HEK293 (cell line): ENCODE results near the gene MRPL11.

Experiments
- CTCF ChIA-PET: fragments of 350-600 bp; formaldehyde crosslinking; extraction: SDS; loops from one replicate; lab custom pipeline; 2021; ENCODE audit warnings: antibody characterized with exemption; lab: Yijun Ruan, JAX
- POLR2A ChIA-PET: fragments of 300-600 bp; formaldehyde crosslinking; extraction: SDS; loops from one replicate; lab custom pipeline; 2020; ENCODE audit warnings: antibody characterized with exemption, inconsistent platforms; lab: Yijun Ruan, JAX
- H3K27ac ChIP-seq: fragments of 200-500 bp; sonication (Bioruptor generic); 2 replicates; pipeline ENCODE4 v1.5.1; 2014; ENCODE audit warnings: low read depth, low read length, control low read depth, inconsistent platforms; ENCODE audit errors: extremely low read depth
- H3K36me3 ChIP-seq, 2 experiments: fragments of 200-500 bp in 1 of 2; sonication (Bioruptor generic) in 1 of 2; 1 replicate in 1 of 2; 2 replicates in 1 of 2; pipeline ENCODE4 v1.5.1; 2014 to 2017; ENCODE audit warnings: inconsistent platforms in 2 of 2, low read length in 2 of 2; ENCODE audit not compliant: control insufficient read depth in 2 of 2, insufficient read depth in 1 of 2
- H3K4me1 ChIP-seq: fragments of 200-500 bp; sonication (Bioruptor generic); 2 replicates; pipeline ENCODE4 v1.5.1; 2014; ENCODE audit warnings: mild to moderate bottlenecking, low read length, inconsistent platforms; ENCODE audit not compliant: control insufficient read depth, insufficient read depth
- H3K4me3 ChIP-seq: 2 replicates; pipeline ENCODE4 v1.5.1; 2011; ENCODE audit warnings: low read depth, mild to moderate bottlenecking, control low read depth, low read length, moderate library complexity
- H3K9me3 ChIP-seq: fragments of 200-500 bp; sonication (Bioruptor generic); 2 replicates; pipeline ENCODE4 v1.5.1; 2014; ENCODE audit warnings: low read depth, low read length, inconsistent platforms; ENCODE audit not compliant: control insufficient read depth, insufficient read depth
- PRDM6 ChIP-seq: fragments of 450-650 bp; formaldehyde crosslinking; IDR thresholded peaks from 2 replicates; pipeline ENCODE4 v1.5.1; 2017; ENCODE audit warnings: missing biosample characterization, missing genetic modification characterization
- SP7 ChIP-seq: fragments of 450-650 bp; formaldehyde crosslinking; IDR thresholded peaks from 2 replicates; pipeline ENCODE4 v1.5.1; 2016; ENCODE audit warnings: missing biosample characterization, missing genetic modification characterization
- ZFP37 ChIP-seq: fragments of 450-650 bp; formaldehyde crosslinking; IDR thresholded peaks from 2 replicates; pipeline ENCODE4 v1.5.1; 2016; ENCODE audit warnings: missing biosample characterization, missing genetic modification characterization
- ZNF121 ChIP-seq: fragments of 450-650 bp; formaldehyde crosslinking; IDR thresholded peaks from 2 replicates; pipeline ENCODE4 v1.5.1; 2016; ENCODE audit warnings: missing biosample characterization, missing genetic modification characterization
- ZNF132 ChIP-seq: fragments of 450-650 bp; formaldehyde crosslinking; IDR thresholded peaks from 2 replicates; pipeline ENCODE4 v1.5.1; 2017; ENCODE audit warnings: missing biosample characterization, missing genetic modification characterization, borderline replicate concordance
- ZNF148 ChIP-seq: fragments of 450-650 bp; formaldehyde crosslinking; IDR thresholded peaks from 2 replicates; pipeline ENCODE4 v1.5.0; 2017; ENCODE audit warnings: missing biosample characterization, missing genetic modification characterization, borderline replicate concordance
- ZNF175 ChIP-seq: fragments of 450-650 bp; formaldehyde crosslinking; IDR thresholded peaks from 2 replicates; pipeline ENCODE4 v1.5.1; 2016; ENCODE audit warnings: missing biosample characterization, missing genetic modification characterization
- ZNF2 ChIP-seq: fragments of 450-650 bp; formaldehyde crosslinking; IDR thresholded peaks from 2 replicates; pipeline ENCODE4 v1.5.1; 2016; ENCODE audit warnings: missing biosample characterization, missing genetic modification characterization
- ZNF239 ChIP-seq: fragments of 450-650 bp; formaldehyde crosslinking; IDR thresholded peaks from 2 replicates; pipeline ENCODE4 v1.5.1; 2016; ENCODE audit warnings: missing biosample characterization, missing genetic modification characterization
- ZNF335 ChIP-seq: fragments of 450-650 bp; formaldehyde crosslinking; conservative IDR thresholded peaks from 2 replicates; pipeline ENCODE4 v1.5.1; 2016; ENCODE audit warnings: missing biosample characterization, missing genetic modification characterization
- ZNF37A ChIP-seq: fragments of 450-650 bp; IDR thresholded peaks from 2 replicates; pipeline ENCODE4 v1.5.1; 2018; ENCODE audit warnings: missing biosample characterization, missing genetic modification characterization
- ZNF404 ChIP-seq: fragments of 450-650 bp; formaldehyde crosslinking; IDR thresholded peaks from 2 replicates; pipeline ENCODE4 v1.5.1; 2017; ENCODE audit warnings: missing biosample characterization, missing genetic modification characterization
- ZNF48 ChIP-seq: fragments of 450-650 bp; formaldehyde crosslinking; IDR thresholded peaks from 2 replicates; pipeline ENCODE4 v1.5.1; 2016; ENCODE audit warnings: missing biosample characterization, missing genetic modification characterization
- ZNF501 ChIP-seq: fragments of 450-650 bp; formaldehyde crosslinking; IDR thresholded peaks from 2 replicates; pipeline ENCODE4 v1.5.1; 2016; ENCODE audit warnings: missing biosample characterization, missing genetic modification characterization
- ZNF521 ChIP-seq: fragments of 450-650 bp; formaldehyde crosslinking; IDR thresholded peaks from 2 replicates; pipeline ENCODE4 v1.5.1; 2017; ENCODE audit warnings: missing biosample characterization, mild to moderate bottlenecking, missing genetic modification characterization
- ZNF560 ChIP-seq: fragments of 450-650 bp; formaldehyde crosslinking; IDR thresholded peaks from 2 replicates; pipeline ENCODE4 v1.5.1; 2017; ENCODE audit warnings: missing biosample characterization, missing genetic modification characterization, borderline replicate concordance
- ZNF571 ChIP-seq: fragments of 450-650 bp; formaldehyde crosslinking; IDR thresholded peaks from 2 replicates; pipeline ENCODE4 v1.5.0; 2017; ENCODE audit warnings: missing biosample characterization, missing genetic modification characterization
- ZNF645 ChIP-seq: fragments of 450-650 bp; formaldehyde crosslinking; IDR thresholded peaks from 2 replicates; pipeline ENCODE4; 2016; ENCODE audit warnings: missing biosample characterization, missing genetic modification characterization
- ZNF654 ChIP-seq: fragments of 450-650 bp; formaldehyde crosslinking; IDR thresholded peaks from 2 replicates; pipeline ENCODE4 v1.5.1; 2016; ENCODE audit warnings: low read depth, missing biosample characterization, missing genetic modification characterization
- ZNF707 ChIP-seq: fragments of 450-650 bp; formaldehyde crosslinking; IDR thresholded peaks from 2 replicates; pipeline ENCODE4 v1.5.1; 2016; ENCODE audit warnings: missing biosample characterization, missing genetic modification characterization
- TF ChIP-seq, protein P1 (sequence below): fragments of 450-650 bp; formaldehyde crosslinking; IDR thresholded peaks from 2 replicates; pipeline ENCODE4 v1.5.1; 2016; ENCODE audit warnings: missing biosample characterization, missing genetic modification characterization, borderline replicate concordance

MRPL11 gene

GRCh38 chr11:66428933-66429332, 9.7 kb downstream of the MRPL11 start:
- Histone ChIP-seq H3K27ac (no peak overlapping the region), H3K36me3 (peaks cover 0 to 3% of the 10 kb centered on the region in 2 experiments; a peak in 2 of 3 replicates), H3K9me3 (no peaks in the 10 kb centered on the region), H3K4me3 (no peak overlapping the region), H3K4me1 (no peaks in the 10 kb centered on the region)
- ChIA-PET CTCF (interaction anchor here (0.6 to 5.7 kb wide), 18 partner anchors 8 to 280 kb away, joined by 3 to 79 read pairs (median 4); partner anchors contain the start of genes MRPL11, NPAS4 and SLC29A2), POLR2A (interaction anchor here (1.8 kb wide), 1 partner anchor 20 kb away, joined by 4 read pairs; no protein-coding TSS in a partner anchor)
- 0 out of 2 replicates have a peak, but pooled peaks have one; percentile 34 for TF ChIP-seq ZNF121 (tag by site-specific recombination)
- no peak for TF ChIP-seq ZNF48
- TF ChIP-seq ZNF335 (tag by site-specific recombination), result no peak
- TF ChIP-seq, protein P1, sequence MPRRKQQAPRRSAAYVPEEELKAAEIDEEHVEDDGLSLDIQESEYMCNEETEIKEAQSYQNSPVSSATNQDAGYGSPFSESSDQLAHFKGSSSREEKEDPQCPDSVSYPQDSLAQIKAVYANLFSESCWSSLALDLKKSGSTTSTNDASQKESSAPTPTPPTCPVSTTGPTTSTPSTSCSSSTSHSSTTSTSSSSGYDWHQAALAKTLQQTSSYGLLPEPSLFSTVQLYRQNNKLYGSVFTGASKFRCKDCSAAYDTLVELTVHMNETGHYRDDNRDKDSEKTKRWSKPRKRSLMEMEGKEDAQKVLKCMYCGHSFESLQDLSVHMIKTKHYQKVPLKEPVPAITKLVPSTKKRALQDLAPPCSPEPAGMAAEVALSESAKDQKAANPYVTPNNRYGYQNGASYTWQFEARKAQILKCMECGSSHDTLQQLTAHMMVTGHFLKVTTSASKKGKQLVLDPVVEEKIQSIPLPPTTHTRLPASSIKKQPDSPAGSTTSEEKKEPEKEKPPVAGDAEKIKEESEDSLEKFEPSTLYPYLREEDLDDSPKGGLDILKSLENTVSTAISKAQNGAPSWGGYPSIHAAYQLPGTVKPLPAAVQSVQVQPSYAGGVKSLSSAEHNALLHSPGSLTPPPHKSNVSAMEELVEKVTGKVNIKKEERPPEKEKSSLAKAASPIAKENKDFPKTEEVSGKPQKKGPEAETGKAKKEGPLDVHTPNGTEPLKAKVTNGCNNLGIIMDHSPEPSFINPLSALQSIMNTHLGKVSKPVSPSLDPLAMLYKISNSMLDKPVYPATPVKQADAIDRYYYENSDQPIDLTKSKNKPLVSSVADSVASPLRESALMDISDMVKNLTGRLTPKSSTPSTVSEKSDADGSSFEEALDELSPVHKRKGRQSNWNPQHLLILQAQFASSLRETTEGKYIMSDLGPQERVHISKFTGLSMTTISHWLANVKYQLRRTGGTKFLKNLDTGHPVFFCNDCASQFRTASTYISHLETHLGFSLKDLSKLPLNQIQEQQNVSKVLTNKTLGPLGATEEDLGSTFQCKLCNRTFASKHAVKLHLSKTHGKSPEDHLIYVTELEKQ (tag by site-specific recombination), result no peak

DNA sequence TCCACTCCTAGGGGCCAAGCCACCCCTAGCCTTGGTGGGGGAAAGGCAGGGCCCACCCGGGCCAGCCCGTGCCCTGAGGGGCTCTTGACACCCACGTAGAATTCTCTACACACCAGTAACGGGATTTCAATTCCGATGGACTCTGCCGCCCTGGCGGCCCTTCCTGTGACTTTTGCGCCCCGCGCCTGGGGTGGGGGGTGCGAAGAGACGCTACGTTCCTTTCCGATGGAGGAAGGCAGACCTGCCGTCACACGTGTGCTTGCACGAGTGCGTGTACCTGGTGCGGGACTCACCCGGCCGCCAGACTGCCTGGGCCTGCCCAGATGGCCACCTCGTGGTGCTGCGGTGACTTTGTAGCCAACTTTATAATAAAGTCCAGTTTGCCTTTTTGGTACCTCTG, 12.3 kb downstream of the MRPL11 start:
- Histone ChIP-seq H3K36me3 (no peaks in the 10 kb centered on the region), H3K4me3 (no peak overlapping the region), H3K27ac (no peak overlapping the region)
- no peak for TF ChIP-seq ZNF132 (tag by site-specific recombination)
- no peak for TF ChIP-seq ZNF239 (tag by site-specific recombination)
- no peak for TF ChIP-seq ZNF37A (tag by site-specific recombination)
- no peak for TF ChIP-seq ZNF404 (tag by site-specific recombination)
- TF ChIP-seq, all 188 proteins: peak for 0
- POLR2A ChIA-PET, result no interaction called here
- Histone ChIP-seq H3K4me1 (no peaks in the 10 kb centered on the region), H3K9me3 (no peaks in the 10 kb centered on the region)
- CTCF ChIA-PET, result interaction anchor here (2.4 to 5.7 kb wide), 3 partner anchors 13 to 40 kb away, joined by 9 to 79 read pairs (median 24); partner anchors contain the start of gene MRPL11

- ChIA-PET CTCF (interaction anchor here (0.5 to 3.3 kb wide), 11 partner anchors 8 to 519 kb away, joined by 3 to 25 read pairs (median 4); partner anchors contain the start of gene MRPL11), POLR2A (interaction anchor here (0.5 to 1.7 kb wide), 10 partner anchors 10 to 415 kb away, joined by 3 to 10 read pairs (median 4); partner anchors contain the start of genes DPP3, MRPL11, PELI3 and YIF1A)
- TF ChIP-seq ZNF501 (tag by site-specific recombination), result peak; percentile 89
- no peak for TF ChIP-seq ZNF175 (tag by site-specific recombination)
- no peak for TF ChIP-seq ZNF148 (tag by site-specific recombination)
- peak; percentile 78 for TF ChIP-seq ZFP37 (tag by site-specific recombination)
- no peak for TF ChIP-seq ZNF645 (tag by site-specific recombination)
- peak; percentile 24; the same call in 1 of the 2 replicates for TF ChIP-seq ZNF654 (tag by site-specific recombination)
- TF ChIP-seq PRDM6 (tag by site-specific recombination), result no peak
- TF ChIP-seq ZNF560 (tag by site-specific recombination), result no peak
- peak; percentile 90 for TF ChIP-seq ZNF2 (tag by site-specific recombination)
- TF ChIP-seq ZNF132 (tag by site-specific recombination), result no peak
- no peak for TF ChIP-seq ZNF521 (tag by site-specific recombination)
- TF ChIP-seq SP7 (tag by site-specific recombination), result peak; percentile 75
- TF ChIP-seq ZNF707, result no peak
- TF ChIP-seq ZNF571 (tag by site-specific recombination), result no peak
Observed at GRCh38 chr11:66421492-66422205, 17.0 kb downstream of the MRPL11 start.

More at GRCh38 chr11:66421492-66422205, 17.0 kb downstream of the MRPL11 start:
- H3K27ac ChIP-seq, result no peak overlapping the region
- H3K36me3 ChIP-seq, result no peaks in the 10 kb centered on the region
- no peak overlapping the region for H3K4me3 ChIP-seq
- no peaks in the 10 kb centered on the region for H3K4me1 ChIP-seq
- H3K9me3 ChIP-seq, result no peaks in the 10 kb centered on the region
